ENCODE results near the gene SCAI.

GRCh38 chr9:125074976-125075375, 68.4 kb downstream of the SCAI start:
- TF ChIP-seq POLR2A (IDR thresholded peaks at IDR 0.05) (no peak), CTCF (IDR thresholded peaks at IDR 0.05) (no peak)

Data from right lobe of liver (tissue), 4 donors.